GM19193 (cell line): Measurements from ENCODE around the gene E2F6.

Experiments
- POLR2A ChIP-seq: IDR thresholded peaks from 4 replicates; pipeline ENCODE4 v1.6.1; 2011; ENCODE audit not compliant: insufficient read depth, insufficient read length; ENCODE audit errors: extremely low read depth

Gene E2F6, protein sequence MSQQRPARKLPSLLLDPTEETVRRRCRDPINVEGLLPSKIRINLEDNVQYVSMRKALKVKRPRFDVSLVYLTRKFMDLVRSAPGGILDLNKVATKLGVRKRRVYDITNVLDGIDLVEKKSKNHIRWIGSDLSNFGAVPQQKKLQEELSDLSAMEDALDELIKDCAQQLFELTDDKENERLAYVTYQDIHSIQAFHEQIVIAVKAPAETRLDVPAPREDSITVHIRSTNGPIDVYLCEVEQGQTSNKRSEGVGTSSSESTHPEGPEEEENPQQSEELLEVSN

DNA sequence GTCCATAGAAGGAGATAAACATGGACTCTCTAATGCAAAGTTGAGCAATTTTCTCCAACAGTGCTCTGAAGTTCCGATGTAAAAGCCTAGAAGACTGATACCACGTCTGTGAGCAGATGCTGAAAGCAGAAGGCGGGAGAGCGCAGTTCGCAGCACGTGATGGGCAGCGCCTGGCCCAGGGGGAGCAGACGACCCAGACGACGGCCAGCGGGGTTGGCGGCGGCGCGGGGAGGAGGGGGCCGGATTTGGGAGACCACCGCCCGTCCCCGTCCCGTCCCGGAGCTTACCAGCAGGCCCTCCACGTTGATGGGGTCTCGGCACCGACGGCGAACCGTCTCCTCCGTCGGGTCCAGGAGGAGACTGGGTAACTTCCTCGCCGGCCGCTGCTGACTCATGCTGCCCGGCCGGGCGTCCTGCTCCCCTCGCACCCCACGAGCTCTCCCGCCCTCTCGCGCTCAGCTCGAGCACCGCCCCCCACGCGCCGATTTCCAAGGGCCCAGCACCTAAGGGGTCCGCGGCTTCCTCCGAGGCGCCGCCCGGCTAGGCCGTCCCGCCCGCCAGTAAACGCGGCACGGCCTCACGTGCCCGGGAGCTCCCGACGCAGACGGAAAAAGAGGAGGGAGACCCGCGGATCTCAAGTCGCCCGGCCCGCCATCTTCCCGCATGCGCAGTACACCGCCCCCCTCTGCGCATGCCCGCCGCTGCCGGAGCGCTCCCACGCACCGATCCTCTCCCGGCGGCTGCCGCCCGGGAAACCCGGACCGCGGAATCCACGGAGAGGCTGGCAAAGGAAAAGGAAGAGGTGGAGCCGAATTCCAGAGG is at the start of gene E2F6:
Gene E2F6, minus strand, starts transcription at position 677 of the 822 bp plus-strand sequence. Its CDS starts 282 bp downstream, at position 395.
- TF ChIP-seq POLR2A: peak; percentile 68

GRCh38 chr2:11515490-11515981 is 49.6 kb upstream of the E2F6 start:
- TF ChIP-seq POLR2A: no peak

GRCh38 chr2:11514904-11515303 is 48.9 kb upstream of the E2F6 start:
- TF ChIP-seq POLR2A: no peak

GRCh38 chr2:11514081-11514730 is 48.2 kb upstream of the E2F6 start:
- TF ChIP-seq POLR2A: no peak

- no peak for TF ChIP-seq POLR2A
Measured at GRCh38 chr2:11513319-11513718, 47.4 kb upstream of the E2F6 start.

GRCh38 chr2:11512431-11512830 is 46.5 kb upstream of the E2F6 start:
- TF ChIP-seq POLR2A: no peak

GRCh38 chr2:11509657-11510360 is 43.8 kb upstream of the E2F6 start:
- TF ChIP-seq POLR2A: no peak

- TF ChIP-seq POLR2A: no peak
Measured at GRCh38 chr2:11508279-11508678, 42.3 kb upstream of the E2F6 start.

- no peak for TF ChIP-seq POLR2A
Measured at GRCh38 chr2:11507517-11507916, 41.6 kb upstream of the E2F6 start.

- TF ChIP-seq POLR2A: no peak
Measured at GRCh38 chr2:11506611-11506969, 40.6 kb upstream of the E2F6 start.

DNA sequence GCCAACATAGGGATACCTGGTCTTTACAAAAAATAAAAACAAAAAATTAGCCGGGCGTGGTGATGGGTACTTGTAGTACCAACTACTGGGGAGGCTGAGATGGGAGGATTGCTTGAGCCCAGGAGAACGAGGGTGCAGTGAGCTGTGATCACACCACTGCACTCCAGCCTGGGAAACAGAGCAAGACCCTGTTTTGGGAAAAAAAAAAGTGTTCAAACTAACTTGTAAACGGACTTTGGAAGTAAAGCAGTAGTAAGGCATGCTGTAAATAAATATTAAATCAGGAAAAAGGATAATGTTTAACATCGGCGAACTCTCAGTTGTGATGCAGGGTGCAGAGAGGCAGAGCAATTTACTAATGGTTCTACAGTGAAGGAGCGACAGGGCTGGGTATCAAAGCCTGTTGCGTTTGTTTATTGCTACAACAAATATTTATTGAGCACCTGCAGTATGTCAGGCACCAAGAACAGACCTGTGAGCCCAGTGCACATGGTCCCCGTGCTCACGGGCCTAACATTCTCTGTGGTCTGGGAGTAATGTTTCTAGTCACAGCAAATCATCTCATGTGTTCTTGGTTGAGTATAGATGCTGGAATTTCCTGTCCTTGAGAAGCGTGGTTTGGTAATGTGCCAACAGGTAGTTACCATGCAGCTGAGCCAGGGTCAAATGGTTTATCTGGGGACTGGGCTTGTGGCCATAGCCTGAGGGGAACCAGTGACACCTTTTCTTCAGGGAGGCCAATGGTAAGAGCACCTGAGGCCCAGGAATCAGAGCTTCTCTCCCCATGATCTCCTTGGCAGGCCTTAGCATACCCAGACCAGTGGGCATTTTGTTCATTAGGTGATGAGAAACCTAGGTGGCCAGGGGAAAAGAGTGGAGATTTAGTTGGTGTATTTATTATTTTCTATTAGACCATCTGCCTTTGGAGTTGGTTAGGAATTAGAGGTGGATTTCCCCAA is 40.0 kb upstream of the E2F6 start:
- no peak for TF ChIP-seq POLR2A

DNA sequence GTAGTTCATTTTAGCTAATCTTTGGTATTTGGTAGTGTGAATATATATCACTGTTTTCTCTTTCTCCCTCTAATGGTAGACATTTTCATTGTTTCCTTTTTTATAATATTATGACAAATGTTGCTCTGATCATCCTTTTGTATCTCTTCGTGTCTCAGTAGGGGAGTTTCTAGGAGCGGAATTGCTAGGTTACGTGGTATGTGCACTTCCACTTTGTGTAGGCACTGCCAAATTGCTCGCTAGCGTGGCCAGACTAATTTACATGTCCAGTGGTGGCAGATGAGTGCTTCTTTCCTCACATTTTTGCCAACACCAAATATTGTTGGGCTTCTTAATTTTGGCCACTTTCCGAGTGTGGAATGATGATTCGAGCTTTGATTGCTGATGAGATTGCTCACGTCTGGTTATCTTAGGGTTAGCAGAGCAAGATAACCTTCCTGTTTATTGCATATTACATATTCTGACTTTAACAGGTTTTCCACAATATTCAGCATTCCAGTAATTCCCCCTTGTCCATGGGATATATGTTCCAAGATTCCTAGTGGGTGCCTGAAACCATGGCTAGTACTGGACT is 37.5 kb upstream of the E2F6 start:
- no peak for TF ChIP-seq POLR2A

DNA sequence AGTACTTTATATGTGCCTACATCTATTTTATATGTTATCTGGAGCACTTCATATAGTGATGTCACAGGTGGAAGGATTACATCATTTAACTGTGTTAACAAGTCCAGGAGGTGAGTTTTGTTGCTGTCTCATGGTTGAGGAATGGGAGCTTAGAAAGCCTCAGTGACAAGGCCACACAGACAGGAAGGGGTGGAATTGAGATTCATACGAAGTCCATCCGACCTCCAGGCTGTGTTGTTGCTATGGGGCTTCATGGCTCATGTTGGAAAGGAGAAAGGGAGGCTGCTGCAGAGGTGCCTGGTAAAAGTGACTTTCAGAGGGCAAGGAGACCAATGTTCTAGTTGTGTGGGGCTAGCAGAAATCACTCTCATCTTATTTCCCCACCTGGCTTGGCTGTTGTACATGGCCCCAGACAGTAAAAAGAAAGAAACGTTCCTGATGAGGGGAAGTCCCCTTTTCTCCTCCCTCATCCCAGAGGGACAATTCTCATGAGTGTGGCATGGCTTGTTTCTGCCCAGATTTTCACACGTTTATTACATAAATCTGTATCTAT is 36.9 kb upstream of the E2F6 start:
- no peak for TF ChIP-seq POLR2A

GRCh38 chr2:11500702-11501303 is 34.8 kb upstream of the E2F6 start:
- TF ChIP-seq POLR2A: no peak
